Activated CD8-positive, alpha-beta memory T cell treated with anti-CD3 and anti-CD28 coated beads for 1 hour (primary cell): ENCODE results near the gene DCLRE1A.

Experiments used
- DNase-seq, 2 donors: peaks; one replicate each; pipeline ENCODE4 v3.0.0-alpha.2; 2020; ENCODE audit warnings: low read depth in 1 of 2; ENCODE audit errors: extremely low read depth in 1 of 2

The DCLRE1A gene

GRCh38 chr10:113791691-113792090 is 62.2 kb downstream of the DCLRE1A start:
- no peak for DNase-seq

- no peak for DNase-seq
Measured at GRCh38 chr10:113788604-113789083, 65.2 kb downstream of the DCLRE1A start.
